Astrocyte (in vitro differentiated cells and primary cell): Measurements from ENCODE around the gene RNASEL.

ENCODE experiments used
- CTCF ChIP-seq: IDR thresholded peaks from 2 replicates; pipeline ENCODE4 v1.5.1; 2011; ENCODE audit warnings: low read depth, mild to moderate bottlenecking, inconsistent platforms, low read length, moderate library complexity; ENCODE audit not compliant: insufficient read depth
- EZH2 ChIP-seq: IDR thresholded peaks from 2 replicates; pipeline ENCODE4 v1.6.1; 2012; ENCODE audit warnings: mild to moderate bottlenecking, low read length, inconsistent platforms; ENCODE audit not compliant: insufficient read depth

DNA sequence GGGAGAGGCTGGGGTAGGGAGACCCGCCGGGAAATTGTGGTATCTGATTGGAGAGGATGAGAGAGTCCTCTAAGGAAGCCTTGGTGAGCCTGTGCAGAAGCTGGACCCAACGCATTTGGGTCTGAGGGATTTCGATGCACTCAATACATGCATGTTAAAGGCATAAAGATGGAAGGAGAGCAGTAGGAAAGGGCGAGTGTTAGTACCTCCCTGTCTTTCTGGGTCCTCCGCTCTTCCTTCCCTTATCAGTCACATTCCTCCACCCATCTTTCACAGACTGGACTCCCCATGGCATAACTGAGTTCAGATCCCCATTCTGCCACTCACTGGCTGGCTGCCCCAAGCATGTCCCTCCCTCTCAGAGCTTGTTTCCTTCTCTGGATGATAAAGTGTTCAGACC lies 7.9 kb upstream of the RNASEL start:
- TF ChIP-seq CTCF = no peak
- TF ChIP-seq EZH2 = no peak
